Measurements from ENCODE around the gene PCDH8. TPM values are rescaled to one million over a fixed set of nuclear protein-coding genes. Genes with fewer than 3 reads are reported as not detected.

The PCDH8 gene
- total and polyA plus RNA-seq, 12 donors, result 0.06 to 0.14 (median 0.07) TPM; not detected in 9

GRCh38 chr13:52811841-52812240, 36.6 kb downstream of the PCDH8 start:
- Histone ChIP-seq H3K4me3 (no peak overlapping the region), H3K9me3 (replicated peaks in 1 of 3) (no peaks in the 10 kb centered on the region), H3K27ac (no peak overlapping the region), H3K36me3 (replicated peaks in 1 of 2) (no peaks in the 10 kb centered on the region), H3K27me3 (no peaks in the 10 kb centered on the region), H3K4me1 (replicated peaks in 1 of 2) (no peaks in the 10 kb centered on the region)
- TF ChIP-seq CTCF (IDR thresholded peaks at IDR 0.05) (no peak), POLR2A (IDR thresholded peaks at IDR 0.05) (no peak)
- DNase-seq, result no peak
- intact Hi-C loops (cut with DNase I), result no loop called here
- 61 to 83% (median 68%) methylated on average over 4 of the region's 4 CpGs for WGBS, 4 donors

GRCh38 chr13:52810526-52810925, 37.9 kb downstream of the PCDH8 start:
- no peaks in the 10 kb centered on the region for H3K36me3 ChIP-seq (replicated peaks in 1 of 2)
- 76 to 84% (median 83%) methylated on average over 3 of the region's 3 CpGs for WGBS, 4 donors
- H3K27ac ChIP-seq, result no peak overlapping the region
- no peak for DNase-seq
- no peak overlapping the region for H3K4me3 ChIP-seq
- no peaks in the 10 kb centered on the region for H3K9me3 ChIP-seq (replicated peaks in 1 of 3)
- TF ChIP-seq POLR2A (IDR thresholded peaks at IDR 0.05), result no peak
- no peak for TF ChIP-seq CTCF (IDR thresholded peaks at IDR 0.05)
- intact Hi-C loops (cut with DNase I), result no loop called here
- no peaks in the 10 kb centered on the region for H3K27me3 ChIP-seq
- H3K4me1 ChIP-seq (replicated peaks in 1 of 2), result no peaks in the 10 kb centered on the region

- Histone ChIP-seq H3K36me3 (replicated peaks in 1 of 2) (no peaks in the 10 kb centered on the region), H3K27ac (no peak overlapping the region), H3K9me3 (replicated peaks in 1 of 3) (no peaks in the 10 kb centered on the region), H3K4me3 (no peak overlapping the region), H3K4me1 (replicated peaks in 1 of 2) (no peaks in the 10 kb centered on the region), H3K27me3 (no peaks in the 10 kb centered on the region)
- intact Hi-C loops (cut with DNase I), result no loop called here
- no peak for TF ChIP-seq CTCF (IDR thresholded peaks at IDR 0.05)
- no peak for TF ChIP-seq POLR2A (IDR thresholded peaks at IDR 0.05)
- WGBS, 4 donors, result 74 to 90% (median 87%) methylated on average over 5 of the region's 5 CpGs
- DNase-seq, result no peak
These were observed 38.4 kb downstream of the PCDH8 start for GRCh38 chr13:52810011-52810410.

- no peak overlapping the region for H3K27ac ChIP-seq
- no peaks in the 10 kb centered on the region for H3K4me1 ChIP-seq (replicated peaks in 1 of 2)
- H3K9me3 ChIP-seq (replicated peaks in 1 of 3), result no peaks in the 10 kb centered on the region
- peak; percentile 80 to 91 (median 82) for DNase-seq
- H3K27me3 ChIP-seq, result no peaks in the 10 kb centered on the region
- WGBS, 4 donors, result 6 to 19% (median 14%) methylated on average over 3 of the region's 3 CpGs
- no peaks in the 10 kb centered on the region for H3K36me3 ChIP-seq (replicated peaks in 1 of 2)
- no peak overlapping the region for H3K4me3 ChIP-seq
- intact Hi-C loops (cut with DNase I), result loop anchor here in 1 of 2 donors (10.0 kb wide), 1 partner anchor 145 kb away; no protein-coding TSS in a partner anchor
- TF ChIP-seq CTCF (IDR thresholded peaks at IDR 0.05) (peak; percentile 39 to 79 (median 66)), POLR2A (IDR thresholded peaks at IDR 0.05) (no peak)
These were observed 39.1 kb downstream of the PCDH8 start for GRCh38 chr13:52809310-52809769.

Data from adrenal gland (tissue), 12 donors.